WTC11 (cell line): Measurements from ENCODE around the gene TMEM121. TPM values are rescaled to one million over a fixed set of nuclear protein-coding genes. Genes with fewer than 3 reads are reported as not detected.

ENCODE experiments used
- ATAC-seq: fragments of 200-7000 bp; cut with Tn5 transposase; 2 replicates; pipeline ENCODE4 v1.10.0; 2021; ENCODE audit warnings: mild to moderate bottlenecking, moderate library complexity
- CTCF ChIA-PET: fragments of 300-600 bp; sonication (Branson Sonifier 250); formaldehyde crosslinking; loops from one replicate; lab custom pipeline; 2021; ENCODE audit warnings: antibody characterized with exemption; lab: Charles Lee
- POLR2A ChIA-PET: fragments of 350-600 bp; sonication (Branson Sonifier 250); formaldehyde crosslinking; loops from one replicate; lab custom pipeline; 2021; ENCODE audit warnings: antibody characterized with exemption; lab: Charles Lee
- DNase-seq: peaks from one replicate; pipeline ENCODE4 v3.0.0; 2021; ENCODE audit warnings: low spot score
- H3K27ac Mint-ChIP-seq: 2 replicates; pipeline ENCODE4 v1.8.0; 2021; ENCODE audit warnings: mixed read lengths
- H3K27me3 Mint-ChIP-seq: 2 replicates; pipeline ENCODE4 v1.8.0; 2021; ENCODE audit warnings: low read depth, mild to moderate bottlenecking, moderate library complexity, mixed read lengths
- H3K36me3 Mint-ChIP-seq: 2 replicates; pipeline ENCODE4 v1.8.0; 2021; ENCODE audit warnings: mixed read lengths
- H3K4me1 Mint-ChIP-seq: 2 replicates; pipeline ENCODE4 v1.8.0; 2022; ENCODE audit warnings: mixed read lengths
- H3K4me3 Mint-ChIP-seq: 2 replicates; pipeline ENCODE4 v1.8.0; 2021; ENCODE audit warnings: mild to moderate bottlenecking, moderate library complexity, mixed read lengths
- H3K9me3 Mint-ChIP-seq: 2 replicates; pipeline ENCODE4 v1.8.0; 2021; ENCODE audit warnings: mixed read lengths
- AR ChIP-seq: fragments of 250-450 bp; sonication (Bioruptor Pico); IDR thresholded peaks from 2 replicates; pipeline ENCODE4 v1.9.0; 2021; ENCODE audit warnings: mild to moderate bottlenecking
- CTCF ChIP-seq: fragments of 200-600 bp; IDR thresholded peaks from 2 replicates; pipeline ENCODE4 v1.8.0; 2022; ENCODE audit warnings: antibody characterized with exemption
- FOXP4 ChIP-seq: sonication (generic); formaldehyde crosslinking; IDR thresholded peaks from 2 replicates; pipeline ENCODE4 v1.8.0; 2022; ENCODE audit warnings: mild to moderate bottlenecking, missing genetic modification reagents
- HMGA2 ChIP-seq: fragments of 250-450 bp; sonication (Bioruptor Pico); IDR thresholded peaks from 2 replicates; pipeline ENCODE4 v1.4.0; 2021; ENCODE audit warnings: mild to moderate bottlenecking, moderate library complexity
- MXD4 ChIP-seq: fragments of 250-450 bp; sonication (Bioruptor Pico); IDR thresholded peaks from 2 replicates; pipeline ENCODE4 v1.8.0; 2021; ENCODE audit warnings: mild to moderate bottlenecking, moderate library complexity, borderline replicate concordance
- OVOL2 ChIP-seq: fragments of 250-450 bp; sonication (Bioruptor Pico); IDR thresholded peaks from 2 replicates; pipeline ENCODE4 v1.9.0; 2021; ENCODE audit warnings: mild to moderate bottlenecking, borderline replicate concordance
- PRDM15 ChIP-seq: sonication (generic); formaldehyde crosslinking; IDR thresholded peaks from 2 replicates; pipeline ENCODE4 v1.8.0; 2022; ENCODE audit warnings: missing genetic modification reagents
- TCF7 ChIP-seq: sonication (generic); formaldehyde crosslinking; IDR thresholded peaks from 2 replicates; pipeline ENCODE4 v1.8.0; 2022; ENCODE audit warnings: mild to moderate bottlenecking, low read depth, missing genetic modification reagents, moderate library complexity
- USF1 ChIP-seq: sonication (generic); formaldehyde crosslinking; IDR thresholded peaks from 2 replicates; pipeline ENCODE4 v1.8.0; 2022; ENCODE audit warnings: mild to moderate bottlenecking, missing genetic modification reagents
- USF2 ChIP-seq: sonication (generic); formaldehyde crosslinking; IDR thresholded peaks from 2 replicates; pipeline ENCODE4 v1.8.1; 2023; ENCODE audit warnings: mild to moderate bottlenecking, missing genetic modification reagents, moderate library complexity
- ZMAT4 ChIP-seq: fragments of 250-450 bp; sonication (Bioruptor Pico); IDR thresholded peaks from 2 replicates; pipeline ENCODE4 v1.9.0; 2021; ENCODE audit warnings: mild to moderate bottlenecking
- ZNF317 ChIP-seq: sonication (generic); formaldehyde crosslinking; IDR thresholded peaks from 2 replicates; pipeline ENCODE4 v1.8.1; 2023; ENCODE audit warnings: low read depth, mild to moderate bottlenecking, moderate library complexity, missing genetic modification reagents, borderline replicate concordance
- ZNF425 ChIP-seq: fragments of 250-450 bp; sonication (Bioruptor Pico); conservative IDR thresholded peaks from 2 replicates; pipeline ENCODE4 v1.9.0; 2021; ENCODE audit warnings: mild to moderate bottlenecking
- ZNF532 ChIP-seq: fragments of 250-450 bp; sonication (Bioruptor Pico); IDR thresholded peaks from 2 replicates; pipeline ENCODE4 v1.9.0; 2021; ENCODE audit warnings: mild to moderate bottlenecking, borderline replicate concordance
- ZNF671 ChIP-seq: fragments of 250-450 bp; sonication (Bioruptor Pico); IDR thresholded peaks from 2 replicates; pipeline ENCODE4 v1.8.0; 2021; ENCODE audit warnings: mild to moderate bottlenecking
- total RNA-seq: library from RNA; stranded (reverse); gene quantifications from 3 replicates; pipeline ENCODE4 v1.2.3, GENCODE V29; 2021

Gene TMEM121
- total RNA-seq, 1 experiment from 2014 or later = 0.81 TPM

- ChIA-PET POLR2A (no interaction called here), CTCF (interaction anchor here (0.6 to 1.5 kb wide), 4 partner anchors 11 to 56 kb away, joined by 3 to 4 read pairs (median 3); no protein-coding TSS in a partner anchor)
- DNase-seq (no peak), ATAC-seq (no peak)
- Mint-ChIP-seq H3K4me1 (no peaks in the 10 kb centered on the region), H3K9me3 (peaks cover 41% of the 10 kb centered on the region), H3K4me3 (no peak overlapping the region), H3K27me3 (peaks cover 22% of the 10 kb centered on the region), H3K27ac (no peak overlapping the region), H3K36me3 (peaks cover 32% of the 10 kb centered on the region)
- TF ChIP-seq MXD4 (no peak), USF1 (CRISPR knock-in tag) (no peak), AR (CRISPR knock-in tag) (no peak), ZNF317 (CRISPR knock-in tag) (no peak), ZNF532 (CRISPR knock-in tag) (no peak), FOXP4 (CRISPR knock-in tag) (no peak), ZNF425 (no peak), HMGA2 (no peak), USF2 (CRISPR knock-in tag) (no peak), TCF7 (CRISPR knock-in tag) (no peak), ZMAT4 (CRISPR knock-in tag) (no peak), CTCF (no peak), OVOL2 (CRISPR knock-in tag) (no peak), PRDM15 (CRISPR knock-in tag) (no peak), ZNF671 (CRISPR knock-in tag) (no peak)
Observed at GRCh38 chr14:105536691-105537579, 10.6 kb downstream of the TMEM121 start.
